ENCODE measurements around the gene ARHGEF16.

- TF ChIP-seq CTCF (conservative IDR thresholded peaks at IDR 0.05), result no peak
- TF ChIP-seq EZH2 (IDR thresholded peaks at IDR 0.05; ENCODE audit: low read depth), result no peak
Measured at GRCh38 chr1:3506943-3507342, 52.5 kb downstream of the ARHGEF16 start.

Data from PC-9 (cell line).